Gastroesophageal sphincter (tissue), 3 donors: Measurements from ENCODE around the gene EPOP.

Source experiments
- CTCF ChIP-seq, 4 experiments: fragments of 200-600 bp in 2 of 4; fragments of 450-650 bp in 2 of 4; sonication (generic) in 1 of 4; IDR thresholded peaks; one replicate each; pipeline ENCODE4 v1.5.1; 2017 to 2019; ENCODE audit warnings: antibody characterized with exemption in 4 of 4, mild to moderate bottlenecking in 2 of 4, moderate library complexity in 2 of 4
- EP300 ChIP-seq: sonication (generic); formaldehyde crosslinking; IDR thresholded peaks from one replicate; pipeline ENCODE4 v1.6.1; 2017; ENCODE audit warnings: antibody characterized with exemption, mild to moderate bottlenecking
- POLR2A ChIP-seq, 2 donors: fragments of 450-650 bp; IDR thresholded peaks; one replicate each; pipeline ENCODE4 v1.6.1; 2017; ENCODE audit warnings: antibody characterized with exemption in 2 of 2, mild to moderate bottlenecking in 2 of 2, moderate library complexity in 1 of 2
- POLR2AphosphoS5 ChIP-seq: sonication (generic); formaldehyde crosslinking; IDR thresholded peaks from one replicate; pipeline ENCODE4 v1.6.1; 2017; ENCODE audit warnings: antibody characterized with exemption

GRCh38 chr17:38636054-38636453, 38.7 kb downstream of the EPOP start:
- TF ChIP-seq POLR2AphosphoS5, result no peak
- no peak for TF ChIP-seq CTCF (IDR thresholded peaks at IDR 0.05)
- no peak for TF ChIP-seq POLR2A (IDR thresholded peaks at IDR 0.05)
- no peak for TF ChIP-seq EP300
